CMK (cell line): Measurements from ENCODE around the gene MT1F.
"Not testable (repeated sequence)": the region's sequence is repeated elsewhere in the genome, so short reads cannot be mapped to it uniquely, and the experiment has no call there.

ENCODE experiments used
- DNase-seq: peaks from one replicate; pipeline ENCODE4 v3.0.0-alpha.2; 2010; ENCODE audit warnings: low read depth

MT1F gene

GRCh38 chr16:56645311-56645710 is 12.4 kb upstream of the MT1F start:
- no peak for DNase-seq

GRCh38 chr16:56645838-56646237 is 11.9 kb upstream of the MT1F start:
- no peak for DNase-seq

GRCh38 chr16:56647641-56648431 is 9.9 kb upstream of the MT1F start:
- no peak for DNase-seq

GRCh38 chr16:56649271-56649670 is 8.5 kb upstream of the MT1F start:
- DNase-seq, result no peak

GRCh38 chr16:56649820-56650219 is 7.9 kb upstream of the MT1F start:
- DNase-seq, result no peak

- no peak for DNase-seq
These were observed 6.2 kb upstream of the MT1F start, which contains the start of gene MT1B for GRCh38 chr16:56651586-56651985. Gene MT1B (plus strand): TSS chr16:56651886. CDS start chr16:56651954, 68 bp downstream.

- no peak for DNase-seq
These were observed 5.2 kb upstream of the MT1F start for GRCh38 chr16:56652600-56652999.

- no peak for DNase-seq
These were observed 4.5 kb upstream of the MT1F start for GRCh38 chr16:56653218-56653617.

GRCh38 chr16:56658327-56658875 is 642 bp downstream of the MT1F start:
- DNase-seq, result no peak

- DNase-seq, result no peak
These were observed 4.9 kb downstream of the MT1F start for GRCh38 chr16:56662357-56663354.

GRCh38 chr16:56664506-56664905 is 6.7 kb downstream of the MT1F start:
- no peak for DNase-seq

- DNase-seq, result not testable (repeated sequence)
These were observed 7.8 kb downstream of the MT1F start for GRCh38 chr16:56665286-56666261.

- no peak for DNase-seq
These were observed 10.1 kb downstream of the MT1F start, which contains the start of gene MT1G for GRCh38 chr16:56667581-56668571. Gene MT1G (minus strand): TSS chr16:56668065. CDS start chr16:56667993, 72 bp downstream.

- DNase-seq, result no peak
These were observed 11.5 kb downstream of the MT1F start, which contains the start of gene MT1H for GRCh38 chr16:56669005-56669839. Gene MT1H (plus strand): TSS chr16:56669814. CDS start chr16:56669885, 71 bp downstream.

- DNase-seq, result no peak
These were observed 12.3 kb downstream of the MT1F start for GRCh38 chr16:56669840-56670619.

- DNase-seq, result no peak
These were observed 12.8 kb downstream of the MT1F start for GRCh38 chr16:56670620-56670934.

- not testable (repeated sequence) for DNase-seq
These were observed 13.9 kb downstream of the MT1F start for GRCh38 chr16:56671691-56672090.

- not testable (repeated sequence) for DNase-seq
These were observed 14.4 kb downstream of the MT1F start for GRCh38 chr16:56672171-56672570.
